Activated naive CD8-positive, alpha-beta T cell treated with anti-CD3 and anti-CD28 coated beads, Interleukin-2, amount 10 ng/mL, durations not matched to agents 7 days and 5 days (primary cell): ENCODE data around the gene RASD1. TPM values are rescaled to one million over a fixed set of nuclear protein-coding genes. Genes with fewer than 3 reads are reported as not detected.

ENCODE experiments used
- ATAC-seq: fragments of 150-1000 bp; cut with Tn5 transposase; one replicate; pipeline ENCODE4 v1.10.0; 2021; ENCODE audit warnings: low read depth, moderate library complexity
- POLR2A ChIA-PET: fragments of 350-600 bp; sonication (Branson Sonifier 250); formaldehyde crosslinking; loops from one replicate; lab custom pipeline; 2021; ENCODE audit warnings: antibody characterized with exemption; lab: Charles Lee
- DNase-seq: peaks from one replicate; pipeline ENCODE4 v3.0.0; 2021
- H3K27ac Mint-ChIP-seq: one replicate; pipeline ENCODE4 v1.8.0; 2022; ENCODE audit warnings: mild to moderate bottlenecking, mixed read lengths
- H3K27me3 Mint-ChIP-seq: one replicate; pipeline ENCODE4 v1.8.0; 2022; ENCODE audit warnings: mild to moderate bottlenecking, moderate library complexity, mixed read lengths
- H3K36me3 Mint-ChIP-seq: one replicate; pipeline ENCODE4 v1.8.0; 2021; ENCODE audit warnings: mild to moderate bottlenecking, mixed read lengths
- H3K4me1 Mint-ChIP-seq: one replicate; pipeline ENCODE4 v1.8.0; 2021; ENCODE audit warnings: mixed read lengths
- H3K4me3 Mint-ChIP-seq: one replicate; pipeline ENCODE4 v1.8.0; 2022; ENCODE audit warnings: mild to moderate bottlenecking, moderate library complexity, mixed read lengths
- H3K9me3 Mint-ChIP-seq: one replicate; pipeline ENCODE4 v1.8.0; 2021; ENCODE audit warnings: mixed read lengths
- total RNA-seq, 2 experiments: library from RNA; stranded (reverse); gene quantifications; one replicate each; pipeline ENCODE4 v1.2.3, GENCODE V29; 2021

RASD1 gene
- total RNA-seq, 2 experiments from 2014 or later, result 1.3 to 2.3 TPM

DNA sequence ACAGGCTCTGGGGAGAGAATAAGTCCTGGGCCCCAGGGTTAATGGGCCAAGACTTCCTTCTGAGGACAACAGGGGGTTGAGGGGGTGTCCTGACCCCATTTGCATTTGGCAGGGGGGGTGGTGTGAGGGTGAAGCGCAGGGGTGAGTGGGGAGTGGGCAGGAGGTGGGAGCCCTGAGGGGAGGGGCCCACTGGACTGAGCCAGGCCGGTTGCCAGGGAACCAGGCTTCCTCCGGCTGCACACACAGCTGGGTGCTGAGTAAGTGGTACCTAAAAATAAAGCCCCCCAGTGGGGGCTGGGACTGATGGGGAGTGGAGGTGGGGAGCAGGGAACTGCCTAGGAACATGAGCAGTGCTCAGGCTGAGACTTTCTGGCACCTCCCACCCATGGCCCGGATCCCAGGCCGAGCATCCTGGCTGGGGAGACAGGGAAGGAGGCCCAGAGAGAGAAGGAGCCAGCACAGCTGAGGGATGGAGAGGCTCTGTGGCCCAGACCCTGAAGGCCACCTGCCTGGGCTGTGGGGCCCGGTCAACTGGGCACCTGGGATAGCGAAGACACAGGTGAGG lies 7.5 kb upstream of the RASD1 start:
- POLR2A ChIA-PET, result no interaction called here
- no peaks in the 10 kb centered on the region for H3K4me1 Mint-ChIP-seq
- DNase-seq, result no peak
- H3K27ac Mint-ChIP-seq, result no peak overlapping the region
- H3K36me3 Mint-ChIP-seq, result no peaks in the 10 kb centered on the region
- H3K9me3 Mint-ChIP-seq, result no peaks in the 10 kb centered on the region
- ATAC-seq, result no peak
- no peaks in the 10 kb centered on the region for H3K27me3 Mint-ChIP-seq
- H3K4me3 Mint-ChIP-seq, result no peak overlapping the region

DNA sequence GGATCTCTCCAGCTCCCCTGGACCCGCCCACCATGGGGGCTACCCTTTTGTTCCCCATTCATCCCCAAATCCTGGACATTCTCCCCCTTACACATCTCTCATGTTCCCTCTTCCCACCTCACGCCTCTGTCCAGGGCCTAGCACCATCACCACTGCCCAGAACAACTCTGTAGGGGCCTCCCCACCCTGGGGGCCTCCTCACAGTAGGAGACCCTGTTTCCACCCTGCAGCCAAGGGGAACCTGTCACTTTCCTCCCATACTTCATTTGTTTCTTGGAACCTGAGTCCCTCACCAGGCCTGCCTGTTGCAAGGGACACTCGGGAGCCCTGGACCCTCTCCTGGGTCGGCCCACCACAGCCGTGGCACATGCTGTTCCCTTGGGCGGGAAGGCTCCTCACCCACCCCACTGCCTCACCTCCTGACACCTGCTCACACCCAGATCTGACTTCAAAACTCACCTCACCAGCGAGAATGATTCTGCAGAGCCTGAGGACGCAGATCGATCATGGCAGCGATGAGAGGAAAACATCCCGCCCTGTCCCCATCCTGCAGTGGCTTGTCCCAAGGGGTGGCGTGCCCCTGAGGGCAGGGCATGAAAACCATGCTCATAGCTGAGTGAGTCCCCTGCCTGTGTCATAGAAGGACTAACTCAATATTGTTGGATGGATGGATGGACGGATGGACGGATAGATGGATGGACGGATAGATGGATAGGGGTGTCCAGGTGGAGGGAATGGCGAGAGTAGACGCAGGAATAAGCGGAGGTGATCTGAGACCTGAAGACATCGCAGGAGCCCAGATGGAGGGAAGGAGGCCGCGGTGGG lies 6.8 kb upstream of the RASD1 start:
- POLR2A ChIA-PET, result no interaction called here
- ATAC-seq (no peak), DNase-seq (no peak)
- no peak overlapping the region for H3K4me3 Mint-ChIP-seq
- H3K4me1 Mint-ChIP-seq, result no peaks in the 10 kb centered on the region
- H3K36me3 Mint-ChIP-seq, result no peaks in the 10 kb centered on the region
- H3K9me3 Mint-ChIP-seq, result no peaks in the 10 kb centered on the region
- no peak overlapping the region for H3K27ac Mint-ChIP-seq
- no peaks in the 10 kb centered on the region for H3K27me3 Mint-ChIP-seq

DNA sequence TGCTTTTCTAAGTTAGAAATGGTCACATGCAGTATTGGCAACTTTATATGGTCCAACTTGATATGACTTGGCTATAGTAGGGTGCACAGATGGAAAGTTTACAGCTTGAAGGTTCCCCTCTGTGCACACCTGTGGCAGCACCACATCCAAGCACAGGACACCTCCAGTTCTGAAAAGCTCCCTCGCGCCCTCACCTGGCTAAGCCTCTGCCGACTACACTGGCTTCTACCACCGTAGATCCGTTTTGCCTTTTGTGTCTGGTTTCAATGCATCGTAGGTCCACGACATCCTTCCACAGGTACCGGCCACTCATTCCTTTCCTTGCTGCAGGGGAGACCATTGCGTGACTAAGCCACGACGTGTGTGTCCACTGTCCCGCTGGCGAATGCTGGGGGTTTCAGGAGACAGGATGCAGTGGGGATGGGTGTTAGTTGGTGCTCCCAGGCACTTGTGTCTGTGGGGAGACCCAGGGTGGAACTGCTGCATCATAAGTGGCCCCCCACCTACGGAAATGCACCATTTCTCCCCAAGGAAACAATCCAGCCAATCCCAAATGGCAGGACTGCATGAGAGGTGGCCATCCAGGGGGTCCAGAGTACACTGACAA lies 4.9 kb upstream of the RASD1 start:
- no peaks in the 10 kb centered on the region for H3K36me3 Mint-ChIP-seq
- no peaks in the 10 kb centered on the region for H3K9me3 Mint-ChIP-seq
- H3K4me1 Mint-ChIP-seq, result peaks cover 4% of the 10 kb centered on the region
- no peak overlapping the region for H3K27ac Mint-ChIP-seq
- POLR2A ChIA-PET, result no interaction called here
- DNase-seq (no peak), ATAC-seq (no peak)
- H3K4me3 Mint-ChIP-seq, result no peak overlapping the region
- peaks cover 4% of the 10 kb centered on the region for H3K27me3 Mint-ChIP-seq

DNA sequence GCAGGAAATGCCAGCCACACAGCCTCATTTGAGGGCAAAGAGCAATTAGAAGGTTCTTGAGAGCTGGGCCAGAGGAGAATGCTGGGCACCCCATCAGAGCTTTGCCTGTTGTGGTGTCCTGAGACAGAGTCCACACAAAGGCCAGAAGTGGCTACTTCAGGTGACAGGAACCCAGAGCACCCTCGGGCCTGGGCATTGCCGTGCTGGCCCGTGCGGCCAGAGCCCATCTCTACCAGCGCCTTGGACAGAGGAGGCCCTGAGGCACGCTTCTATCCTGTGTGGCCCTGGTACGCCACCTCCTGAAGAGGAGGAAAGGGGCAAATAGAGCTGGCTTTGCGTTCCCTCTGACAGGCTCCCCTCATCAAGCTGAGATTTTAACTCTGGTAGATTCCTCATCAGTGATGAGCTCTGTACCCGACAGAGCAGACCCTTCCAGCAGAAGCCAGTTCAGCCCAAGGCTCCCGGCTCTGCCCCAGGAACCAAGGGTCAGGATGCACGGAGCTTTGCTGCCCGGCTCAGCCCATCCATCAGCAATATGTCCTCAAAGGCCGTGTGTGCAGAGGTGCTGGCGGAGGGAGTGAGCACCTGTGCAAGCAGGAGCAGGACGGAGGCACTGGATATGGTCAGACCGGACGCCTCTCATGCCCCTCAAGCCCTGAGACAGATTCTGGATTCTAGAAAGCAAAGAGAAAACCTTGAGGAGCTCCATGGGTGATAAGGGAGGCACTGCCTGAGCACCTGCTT lies 3.4 kb upstream of the RASD1 start:
- Mint-ChIP-seq H3K4me3 (no peak overlapping the region), H3K4me1 (peaks cover 13% of the 10 kb centered on the region), H3K36me3 (no peaks in the 10 kb centered on the region), H3K27me3 (peaks cover 13% of the 10 kb centered on the region), H3K27ac (no peak overlapping the region), H3K9me3 (no peaks in the 10 kb centered on the region)
- POLR2A ChIA-PET, result interaction anchor here (0.5 kb wide), 1 partner anchor 108 kb away, joined by 4 read pairs; no protein-coding TSS in a partner anchor
- ATAC-seq (no peak), DNase-seq (no peak)

DNA sequence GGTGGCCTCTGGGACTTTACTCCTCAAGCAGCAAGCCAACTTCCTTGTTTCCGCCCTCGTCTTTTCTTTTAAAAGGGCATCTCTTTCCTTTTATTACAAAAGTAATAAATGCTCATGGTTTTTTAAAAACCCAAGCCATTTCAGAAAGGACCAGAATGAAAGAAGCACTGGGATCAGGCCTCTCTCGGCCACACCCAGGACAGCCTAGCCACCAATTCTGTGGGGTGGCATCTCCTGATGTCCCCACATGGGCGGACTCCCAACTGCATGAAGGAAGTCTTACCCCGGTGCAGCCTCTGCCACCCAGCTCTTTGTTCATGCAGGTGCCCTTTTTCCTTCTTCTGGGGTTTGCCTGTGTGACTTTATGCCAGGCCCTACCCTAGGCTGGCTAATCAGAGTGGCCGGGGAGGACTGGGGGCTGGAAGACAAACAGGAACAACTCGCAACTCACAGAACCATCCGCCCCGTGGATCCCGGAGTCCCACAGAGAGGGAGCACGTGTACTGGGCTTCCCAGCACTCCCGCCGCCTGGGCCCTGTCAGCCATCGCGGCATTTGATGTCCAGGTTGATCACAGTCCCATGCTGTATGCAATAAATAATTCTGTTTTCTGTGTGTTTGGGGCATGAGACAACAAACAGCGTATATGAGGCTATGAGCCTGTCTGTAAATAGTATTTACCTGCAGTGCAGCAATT lies 2.6 kb upstream of the RASD1 start:
- Mint-ChIP-seq H3K9me3 (no peaks in the 10 kb centered on the region), H3K4me1 (peaks cover 13% of the 10 kb centered on the region), H3K27ac (no peak overlapping the region), H3K27me3 (peaks cover 18% of the 10 kb centered on the region), H3K36me3 (no peaks in the 10 kb centered on the region), H3K4me3 (no peak overlapping the region)
- DNase-seq (no peak), ATAC-seq (no peak)
- POLR2A ChIA-PET, result interaction anchor here (0.5 kb wide), 1 partner anchor 107 kb away, joined by 4 read pairs; no protein-coding TSS in a partner anchor

DNA sequence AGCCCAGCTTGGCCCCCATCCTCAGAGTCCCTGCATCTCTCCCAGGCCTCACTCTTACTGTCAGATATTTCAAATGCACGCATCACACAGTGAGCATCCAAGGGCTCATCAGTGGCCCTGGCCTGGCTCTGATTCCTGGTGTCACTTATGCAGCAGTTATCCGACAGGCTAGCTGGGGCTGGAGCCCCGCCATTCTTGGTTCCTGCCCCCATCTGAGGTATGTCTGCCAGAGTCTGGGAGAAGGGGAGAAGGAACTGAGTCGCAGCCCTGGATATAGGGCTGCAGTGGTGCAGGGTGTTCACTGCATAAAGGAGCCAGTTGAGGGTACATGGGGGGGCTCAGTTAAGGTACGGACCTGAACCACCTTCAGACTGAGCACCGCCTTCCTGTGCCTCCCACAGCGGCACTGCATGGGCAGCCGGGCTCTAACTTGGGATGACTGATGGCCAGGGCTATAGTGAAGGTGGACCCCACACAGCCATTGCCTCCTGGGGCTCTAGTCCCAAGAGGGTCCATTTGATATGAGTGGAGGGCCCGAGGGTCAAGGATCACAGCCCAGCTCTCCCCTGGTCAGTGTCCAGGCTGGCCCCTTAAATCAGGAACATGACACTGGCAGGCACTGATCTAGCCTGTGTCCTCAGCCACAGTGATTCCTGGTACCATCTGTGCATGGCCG lies 1.8 kb upstream of the RASD1 start:
- POLR2A ChIA-PET, result no interaction called here
- peaks cover 21% of the 10 kb centered on the region for H3K27me3 Mint-ChIP-seq
- ATAC-seq (no peak), DNase-seq (no peak)
- H3K4me1 Mint-ChIP-seq, result peaks cover 13% of the 10 kb centered on the region
- H3K9me3 Mint-ChIP-seq, result no peaks in the 10 kb centered on the region
- H3K27ac Mint-ChIP-seq, result no peak overlapping the region
- no peak overlapping the region for H3K4me3 Mint-ChIP-seq
- peaks cover 2% of the 10 kb centered on the region for H3K36me3 Mint-ChIP-seq

DNA sequence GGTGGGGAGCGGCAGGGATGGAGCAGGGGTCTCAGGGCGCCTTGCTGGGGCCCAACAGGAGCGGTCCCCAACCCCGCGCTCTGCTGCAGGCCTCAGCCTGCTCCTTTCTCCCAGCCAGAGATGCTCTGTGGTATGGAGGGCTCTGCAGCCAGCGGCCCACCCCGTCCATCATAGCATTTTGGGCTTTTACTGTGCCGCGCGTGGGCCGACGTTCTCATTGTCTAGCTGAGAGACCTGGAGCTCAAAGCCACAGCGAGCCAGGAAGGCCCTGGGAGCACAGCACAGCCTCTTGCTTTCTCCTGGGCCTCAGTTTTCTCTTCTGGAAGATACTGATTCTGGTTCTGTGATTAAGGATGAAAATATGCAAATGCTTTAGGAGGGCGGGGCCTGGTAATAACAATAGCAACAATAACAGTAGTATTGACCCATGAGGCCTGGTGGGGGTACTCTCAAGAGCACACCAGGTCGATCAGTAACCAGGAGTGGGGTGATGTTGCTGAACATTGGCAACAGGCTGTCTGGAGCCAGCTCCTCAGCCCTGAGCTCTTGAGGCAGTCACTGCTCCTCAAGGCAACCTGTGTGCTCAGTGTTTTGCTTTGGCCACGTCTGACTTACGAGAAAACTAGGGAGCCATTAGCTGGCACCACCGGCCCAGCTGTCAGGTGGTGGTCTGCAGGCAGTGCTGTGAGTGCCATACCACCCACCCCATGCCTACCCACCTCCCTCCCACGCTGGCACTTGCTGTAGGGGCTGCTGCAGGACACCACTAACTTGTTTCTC lies 1.1 kb upstream of the RASD1 start:
- ATAC-seq (no peak), DNase-seq (peak; percentile 20)
- Mint-ChIP-seq H3K27me3 (peaks cover 21% of the 10 kb centered on the region), H3K27ac (peak overlapping the region; percentile 30), H3K36me3 (peaks cover 6% of the 10 kb centered on the region), H3K4me3 (peak overlapping the region; percentile 39), H3K4me1 (peaks cover 13% of the 10 kb centered on the region), H3K9me3 (no peaks in the 10 kb centered on the region)
- POLR2A ChIA-PET, result interaction anchor here (1.1 to 2.8 kb wide), 3 partner anchors 10 to 144 kb away, joined by 3 to 13 read pairs (median 11); no protein-coding TSS in a partner anchor

DNA sequence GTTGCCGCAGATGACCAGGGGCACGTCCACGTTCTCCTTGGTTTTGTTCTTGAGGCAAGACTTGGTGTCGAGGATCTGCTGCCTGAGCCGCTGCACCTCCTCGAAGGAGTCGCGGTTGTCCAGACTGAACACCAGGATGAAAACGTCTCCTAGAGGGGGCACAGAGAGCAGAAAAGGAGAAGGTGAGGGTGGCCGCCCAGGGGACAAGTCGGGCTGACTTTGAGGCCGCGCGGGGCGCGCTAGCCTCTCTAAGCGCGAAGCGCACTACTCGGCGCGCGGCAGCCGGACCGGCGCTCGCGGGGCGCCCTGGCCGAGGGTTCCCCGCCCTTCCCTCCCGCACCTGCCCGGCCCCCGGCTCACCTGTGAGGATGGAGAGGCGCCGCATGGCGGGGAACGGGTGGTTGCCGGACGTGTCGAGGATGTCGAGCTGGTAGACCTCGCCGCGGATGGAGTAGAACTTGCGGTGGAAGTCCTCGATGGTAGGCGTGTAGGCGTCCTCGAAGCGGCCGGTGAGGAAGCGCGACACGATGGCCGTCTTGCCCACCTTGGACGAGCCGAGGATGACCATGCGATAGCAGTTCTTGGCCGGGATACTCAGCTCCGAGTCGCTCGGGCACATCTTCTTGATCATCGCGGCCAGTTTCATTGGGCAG lies 533 bp downstream of the RASD1 start:
- DNase-seq, result no peak
- H3K36me3 Mint-ChIP-seq, result peaks cover 12% of the 10 kb centered on the region
- peaks cover 13% of the 10 kb centered on the region for H3K4me1 Mint-ChIP-seq
- H3K27ac Mint-ChIP-seq, result no peak overlapping the region
- peak overlapping the region; percentile 76 for H3K4me3 Mint-ChIP-seq
- peaks cover 21% of the 10 kb centered on the region for H3K27me3 Mint-ChIP-seq
- no peaks in the 10 kb centered on the region for H3K9me3 Mint-ChIP-seq
- POLR2A ChIA-PET, result interaction anchor here (0.6 to 2.8 kb wide), 4 partner anchors 9 to 271 kb away, joined by 4 to 13 read pairs (median 8); no protein-coding TSS in a partner anchor
- ATAC-seq, result peak; percentile 7

DNA sequence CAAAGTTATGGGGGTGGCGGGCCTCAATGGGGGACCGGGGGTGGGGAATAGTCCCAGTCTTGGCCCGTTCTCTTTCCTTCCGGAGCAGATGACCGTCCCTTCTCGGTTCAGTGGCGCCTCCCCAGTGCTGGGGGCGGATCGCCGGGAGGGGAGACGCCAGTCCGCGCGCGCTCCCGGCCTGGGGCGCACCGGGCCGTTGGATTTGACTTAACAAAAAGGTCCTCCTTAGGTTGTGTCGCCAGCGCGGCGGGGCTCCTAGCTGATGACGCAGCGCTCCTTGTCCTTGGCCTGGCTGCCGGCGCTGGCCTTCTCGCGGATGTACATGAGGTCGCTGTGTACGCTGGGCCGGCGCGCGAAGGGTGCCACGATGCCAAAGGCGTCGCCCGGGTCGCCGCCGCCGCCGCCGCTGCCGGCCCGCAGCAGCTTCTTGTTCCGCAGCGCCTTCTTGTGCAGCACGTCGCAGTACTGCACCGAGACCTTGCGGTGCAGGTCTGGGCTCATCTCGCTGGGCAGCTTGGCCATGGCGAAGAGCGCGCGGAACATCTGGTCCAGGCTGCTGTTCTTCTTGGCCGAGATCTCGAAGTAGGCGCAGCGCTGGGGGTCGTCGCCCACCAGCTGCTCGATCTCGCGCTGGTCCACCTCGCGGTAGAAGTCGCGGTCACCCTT lies 1.2 kb downstream of the RASD1 start:
- Mint-ChIP-seq H3K27me3 (peaks cover 21% of the 10 kb centered on the region), H3K27ac (no peak overlapping the region), H3K36me3 (peaks cover 14% of the 10 kb centered on the region), H3K4me3 (peak overlapping the region; percentile 76), H3K4me1 (peaks cover 14% of the 10 kb centered on the region), H3K9me3 (no peaks in the 10 kb centered on the region)
- POLR2A ChIA-PET, result interaction anchor here (2.2 to 2.8 kb wide), 2 partner anchors 8 to 147 kb away, joined by 11 to 13 read pairs; no protein-coding TSS in a partner anchor
- peak; percentile 54 for DNase-seq
- ATAC-seq, result no peak

DNA sequence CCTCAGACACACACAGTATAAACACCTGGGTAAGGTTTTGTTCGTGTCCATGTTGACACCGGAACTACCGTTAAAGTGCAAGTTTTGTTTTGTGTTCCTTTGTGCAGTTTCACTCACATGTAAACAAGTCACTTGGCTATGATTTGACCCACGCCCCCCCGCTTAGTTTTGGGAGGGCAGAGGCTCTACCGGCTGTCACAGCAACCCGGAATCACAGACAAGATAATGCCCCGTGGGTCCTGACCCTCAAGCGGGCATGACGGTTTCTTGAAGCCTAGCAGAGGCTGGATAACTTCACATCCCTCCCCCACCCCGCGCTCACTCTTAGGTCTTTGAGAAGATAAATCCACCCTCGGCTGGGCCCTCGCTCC lies 1.7 kb downstream of the RASD1 start:
- DNase-seq (no peak), ATAC-seq (no peak)
- peaks cover 17% of the 10 kb centered on the region for H3K36me3 Mint-ChIP-seq
- POLR2A ChIA-PET, result interaction anchor here (2.8 kb wide), 1 partner anchor 7 kb away, joined by 13 read pairs; no protein-coding TSS in a partner anchor
- no peak overlapping the region for H3K27ac Mint-ChIP-seq
- peak overlapping the region; percentile 10 for H3K4me3 Mint-ChIP-seq
- peaks cover 16% of the 10 kb centered on the region for H3K4me1 Mint-ChIP-seq
- H3K9me3 Mint-ChIP-seq, result no peaks in the 10 kb centered on the region
- H3K27me3 Mint-ChIP-seq, result peaks cover 21% of the 10 kb centered on the region

DNA sequence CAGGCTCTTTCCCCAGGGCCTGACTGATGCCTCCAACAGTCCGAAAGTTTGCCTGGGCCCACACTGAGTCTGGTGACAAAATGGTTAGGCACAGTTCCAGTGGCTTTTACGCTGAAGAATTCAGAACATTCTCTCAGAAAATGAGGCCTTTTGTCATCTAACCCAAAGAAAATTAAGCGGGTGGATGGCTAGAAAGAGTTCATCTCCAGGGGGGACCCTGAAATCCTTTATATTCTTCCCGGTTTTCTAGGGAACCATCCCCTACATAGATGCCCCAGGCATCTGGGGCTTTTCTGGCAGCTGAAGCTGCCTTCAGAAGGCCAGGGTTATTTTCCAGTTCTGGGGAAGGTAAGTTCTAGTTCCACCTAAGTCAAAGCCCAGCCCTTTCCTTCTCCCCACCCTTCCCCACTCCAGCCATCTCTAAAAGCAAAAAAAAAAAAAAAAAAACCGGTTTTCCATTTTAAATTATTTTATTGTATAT lies 2.2 kb downstream of the RASD1 start:
- peaks cover 21% of the 10 kb centered on the region for H3K27me3 Mint-ChIP-seq
- H3K4me3 Mint-ChIP-seq, result no peak overlapping the region
- no peaks in the 10 kb centered on the region for H3K9me3 Mint-ChIP-seq
- POLR2A ChIA-PET, result no interaction called here
- peaks cover 19% of the 10 kb centered on the region for H3K4me1 Mint-ChIP-seq
- DNase-seq (peak; percentile 14), ATAC-seq (no peak)
- peaks cover 20% of the 10 kb centered on the region for H3K36me3 Mint-ChIP-seq
- no peak overlapping the region for H3K27ac Mint-ChIP-seq
